Ascending aorta (tissue), 2 donors: ENCODE results near the gene TFB2M. TPM values are rescaled to one million over a fixed set of nuclear protein-coding genes. Genes with fewer than 3 reads are reported as not detected.

Source experiments
- DNase-seq, 2 donors: peaks; one replicate each; pipeline ENCODE4 v3.0.0-alpha.2; 2019; ENCODE audit warnings: low spot score in 2 of 2
- H3K27ac ChIP-seq, 2 donors: fragments of 200-600 bp; sonication (generic); one replicate each; pipeline ENCODE4 v1.5.1; 2016 to 2017; ENCODE audit warnings: mild to moderate bottlenecking in 1 of 2
- H3K27me3 ChIP-seq: fragments of 200-600 bp; sonication (generic); one replicate; pipeline ENCODE4 v1.5.1; 2017
- H3K36me3 ChIP-seq, 2 donors: fragments of 200-600 bp; sonication (generic); one replicate each; pipeline ENCODE4 v1.5.1; 2016
- H3K4me1 ChIP-seq, 2 donors: fragments of 200-600 bp; sonication (generic); one replicate each; pipeline ENCODE4 v1.5.1; 2016 to 2017; ENCODE audit warnings: mild to moderate bottlenecking in 1 of 2
- H3K4me3 ChIP-seq, 2 donors: fragments of 200-600 bp; sonication (generic); one replicate each; pipeline ENCODE4 v1.5.1; 2016 to 2017; ENCODE audit warnings: mild to moderate bottlenecking in 1 of 2
- H3K9me3 ChIP-seq, 2 donors: fragments of 200-600 bp; sonication (generic); one replicate each; pipeline ENCODE4 v1.5.1; 2016
- CTCF ChIP-seq, 3 experiments: fragments of 200-600 bp in 2 of 3; fragments of 450-650 bp in 1 of 3; sonication (generic) in 2 of 3; IDR thresholded peaks; one replicate each; pipeline ENCODE4 v1.5.1; 2016 to 2019; ENCODE audit warnings: antibody characterized with exemption in 3 of 3, mild to moderate bottlenecking in 1 of 3, moderate library complexity in 1 of 3
- intact Hi-C: fragments of 100-400 bp; cut with DNase I; formaldehyde crosslinking; loops from one replicate; pipeline ENCODE4 v1.15.1; 2023
- total RNA-seq: library from RNA; depleted of rRNA; stranded (reverse); fragments of >200 nt; gene quantifications from one replicate; pipeline ENCODE4 v1.1.0, GENCODE V29; 2016

Gene TFB2M
- total RNA-seq, 1 donor from 2014 or later = 1.6 TPM

GRCh38 chr1:246540738-246541491, 25.1 kb downstream of the TFB2M start:
- Histone ChIP-seq H3K4me3 (no peak overlapping the region), H3K36me3 (peaks cover 25 to 47% of the 10 kb centered on the region in 2 donors), H3K27ac (no peak overlapping the region), H3K9me3 (no peaks in the 10 kb centered on the region), H3K4me1 (no peaks in the 10 kb centered on the region), H3K27me3 (no peaks in the 10 kb centered on the region)
- DNase-seq = no peak
- no peak for TF ChIP-seq CTCF (IDR thresholded peaks at IDR 0.05)
- intact Hi-C loops = no loop called here

- H3K9me3 ChIP-seq = no peaks in the 10 kb centered on the region
- no peak for DNase-seq
- no peaks in the 10 kb centered on the region for H3K4me1 ChIP-seq
- no peak overlapping the region for H3K4me3 ChIP-seq
- no peaks in the 10 kb centered on the region for H3K27me3 ChIP-seq
- intact Hi-C loops = no loop called here
- no peak overlapping the region for H3K27ac ChIP-seq
- no peak for TF ChIP-seq CTCF (IDR thresholded peaks at IDR 0.05)
- H3K36me3 ChIP-seq = peaks cover 9 to 21% of the 10 kb centered on the region in 2 donors
These were observed 28.2 kb downstream of the TFB2M start for GRCh38 chr1:246537887-246538286.

- no peak overlapping the region for H3K4me3 ChIP-seq
- H3K9me3 ChIP-seq = no peaks in the 10 kb centered on the region
- H3K27me3 ChIP-seq = no peaks in the 10 kb centered on the region
- peaks cover 9 to 18% of the 10 kb centered on the region in 2 donors for H3K36me3 ChIP-seq
- no peak for DNase-seq
- no peak overlapping the region for H3K27ac ChIP-seq
- no peak for TF ChIP-seq CTCF (IDR thresholded peaks at IDR 0.05)
- intact Hi-C loops = no loop called here
- H3K4me1 ChIP-seq = no peaks in the 10 kb centered on the region
These were observed 28.6 kb downstream of the TFB2M start for GRCh38 chr1:246537441-246537840.

GRCh38 chr1:246534114-246534513, 31.9 kb downstream of the TFB2M start:
- Histone ChIP-seq H3K4me1 (no peaks in the 10 kb centered on the region), H3K4me3 (no peak overlapping the region), H3K27me3 (no peaks in the 10 kb centered on the region), H3K27ac (no peak overlapping the region), H3K36me3 (no peaks in the 10 kb centered on the region), H3K9me3 (peaks cover 6 to 11% of the 10 kb centered on the region in 2 donors)
- no peak for DNase-seq
- TF ChIP-seq CTCF (IDR thresholded peaks at IDR 0.05) = no peak
- intact Hi-C loops = no loop called here

GRCh38 chr1:246533371-246533905, 32.6 kb downstream of the TFB2M start:
- no peak for TF ChIP-seq CTCF (IDR thresholded peaks at IDR 0.05)
- Histone ChIP-seq H3K4me1 (no peaks in the 10 kb centered on the region), H3K9me3 (peaks cover 6 to 11% of the 10 kb centered on the region in 2 donors), H3K27me3 (no peaks in the 10 kb centered on the region), H3K36me3 (no peaks in the 10 kb centered on the region), H3K27ac (no peak overlapping the region), H3K4me3 (no peak overlapping the region)
- intact Hi-C loops = no loop called here
- no peak for DNase-seq
